NT2/D1 (cell line): ENCODE measurements around the gene TPK1.
A peak's percentile ranks its signal among the peaks of the same experiment; 100 is the strongest.

ENCODE experiments used
- DNase-seq: peaks from one replicate; pipeline ENCODE4 v3.0.0-alpha.2; 2011; ENCODE audit warnings: low read depth, low spot score
- H3K27me3 ChIP-seq: 2 replicates; pipeline ENCODE4 v1.6.0; 2011; ENCODE audit warnings: mild to moderate bottlenecking; ENCODE audit not compliant: insufficient read length, insufficient read depth
- H3K36me3 ChIP-seq: 2 replicates; pipeline ENCODE4 v1.6.1; 2011; ENCODE audit warnings: mild to moderate bottlenecking, low read length, mixed read lengths; ENCODE audit not compliant: insufficient read depth, insufficient read length
- H3K4me1 ChIP-seq: 2 replicates; pipeline ENCODE4 v1.5.1; 2011; ENCODE audit not compliant: insufficient read depth, insufficient read length
- H3K4me3 ChIP-seq: 2 replicates; pipeline ENCODE4 v1.5.1; 2011; ENCODE audit warnings: low read depth; ENCODE audit not compliant: insufficient read length
- H3K9ac ChIP-seq: 2 replicates; pipeline ENCODE4 v1.6.0; 2011; ENCODE audit warnings: low read depth; ENCODE audit not compliant: insufficient read length
- H3K9me3 ChIP-seq: 2 replicates; pipeline ENCODE4 v1.5.1; 2011; ENCODE audit warnings: mild to moderate bottlenecking, low read length; ENCODE audit not compliant: insufficient read depth
- SUZ12 ChIP-seq: IDR thresholded peaks from 2 replicates; pipeline ENCODE4 v1.6.1; 2011; ENCODE audit not compliant: insufficient read length, insufficient read depth; ENCODE audit errors: extremely low read depth
- YY1 ChIP-seq: IDR thresholded peaks from 2 replicates; pipeline ENCODE4 v1.6.1; 2011; ENCODE audit not compliant: insufficient read length, insufficient read depth
- ZNF274 ChIP-seq: IDR thresholded peaks from 2 replicates; pipeline ENCODE4 v1.6.1; 2011; ENCODE audit warnings: mild to moderate bottlenecking, low read depth, low read length

Gene TPK1

DNA sequence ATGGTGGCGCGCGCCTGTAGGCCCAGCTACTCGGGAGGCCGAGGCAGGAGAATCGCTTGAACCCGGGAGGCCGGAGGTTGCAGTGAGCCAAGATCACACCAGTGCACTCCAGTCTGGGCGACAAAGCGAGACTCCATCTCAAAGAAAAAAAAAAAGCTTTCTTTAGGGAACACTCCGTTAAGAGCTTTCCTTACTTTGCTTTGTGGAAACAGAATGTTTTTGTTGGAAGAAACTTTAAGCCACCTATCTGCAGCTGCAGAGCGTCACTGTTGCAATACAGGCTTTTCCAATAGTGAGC lies 641 bp upstream of the TPK1 start:
- Histone ChIP-seq H3K4me3 (no peak overlapping the region), H3K27me3 (no peaks in the 10 kb centered on the region), H3K9ac (no peak overlapping the region), H3K9me3 (no peaks in the 10 kb centered on the region), H3K36me3 (no peaks in the 10 kb centered on the region), H3K4me1 (no peaks in the 10 kb centered on the region)
- DNase-seq, result no peak
- TF ChIP-seq ZNF274 (no peak), SUZ12 (no peak), YY1 (no peak)

DNA sequence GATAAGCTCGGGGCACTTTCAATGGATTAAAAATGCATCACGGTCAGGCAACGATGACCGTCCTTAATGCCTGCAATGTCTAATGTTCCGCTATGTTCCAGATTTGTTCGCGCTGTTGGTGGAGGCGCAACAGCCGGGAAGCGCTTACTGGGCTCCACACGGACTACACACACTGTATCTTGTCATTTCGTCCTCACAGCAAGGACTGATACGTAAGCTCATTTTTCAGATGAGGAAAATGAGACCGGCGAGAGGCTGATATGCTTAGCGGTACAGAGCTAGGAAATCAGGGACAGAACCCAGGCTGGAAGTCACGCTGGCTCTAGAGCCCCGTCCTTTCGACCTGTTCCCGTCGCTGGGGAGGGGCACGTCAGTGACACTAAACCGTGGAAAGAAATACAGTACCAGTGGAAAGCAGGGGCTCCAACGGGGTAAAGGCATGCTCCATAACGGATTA lies 670 bp downstream of the TPK1 start:
- no peak for DNase-seq
- Histone ChIP-seq H3K9me3 (no peaks in the 10 kb centered on the region), H3K4me3 (peak overlapping the region; percentile 69), H3K36me3 (no peaks in the 10 kb centered on the region), H3K4me1 (no peaks in the 10 kb centered on the region), H3K27me3 (no peaks in the 10 kb centered on the region), H3K9ac (peak overlapping the region; percentile 82)
- TF ChIP-seq ZNF274 (no peak), SUZ12 (no peak), YY1 (no peak)

DNA sequence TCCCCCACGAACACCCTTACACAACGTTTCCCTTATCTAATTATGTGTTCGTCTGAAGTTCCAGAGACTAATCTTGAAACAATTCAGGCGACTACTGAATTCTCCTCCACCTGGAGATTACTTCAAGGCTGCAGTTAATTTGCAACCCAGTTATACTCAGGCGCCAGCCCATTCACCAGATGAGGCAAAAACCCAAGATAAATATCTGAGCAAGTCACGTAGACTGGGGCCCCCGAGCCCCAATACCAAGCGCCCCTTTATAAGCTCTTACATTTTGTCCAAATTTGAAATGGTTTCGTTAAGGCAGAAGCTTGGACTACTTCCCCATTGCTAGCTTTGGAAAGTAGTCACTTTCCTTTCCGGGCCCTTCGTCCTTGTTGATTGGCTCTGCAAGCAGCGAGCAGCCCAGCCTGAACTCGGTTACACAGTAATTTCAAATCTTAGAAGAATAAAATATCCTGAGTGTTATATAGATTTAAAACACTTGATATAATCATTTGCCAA lies 1.2 kb downstream of the TPK1 start:
- Histone ChIP-seq H3K4me3 (peak overlapping the region; percentile 69), H3K36me3 (no peaks in the 10 kb centered on the region), H3K4me1 (no peaks in the 10 kb centered on the region), H3K9ac (peak overlapping the region; percentile 82), H3K27me3 (no peaks in the 10 kb centered on the region), H3K9me3 (no peaks in the 10 kb centered on the region)
- TF ChIP-seq YY1 (no peak), SUZ12 (no peak), ZNF274 (no peak)
- no peak for DNase-seq

DNA sequence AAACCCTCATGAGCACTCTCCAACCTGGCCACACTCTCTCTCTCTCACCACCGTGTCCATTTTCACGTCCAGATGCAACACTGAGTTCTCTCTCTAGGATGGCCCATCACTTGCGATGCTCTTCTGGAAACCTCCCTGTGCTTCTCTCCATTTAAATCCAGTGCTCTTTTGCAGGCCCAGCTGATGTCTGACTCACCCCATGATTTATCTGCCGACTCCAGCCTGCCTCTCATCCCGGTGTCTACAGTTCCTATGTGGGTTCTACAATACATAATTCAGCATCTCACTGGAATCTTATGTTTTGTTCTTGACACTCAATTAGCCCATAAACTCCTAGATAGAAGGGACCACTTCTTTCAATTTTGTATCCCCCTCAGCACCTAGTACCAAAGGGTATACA lies 5.0 kb downstream of the TPK1 start:
- no peaks in the 10 kb centered on the region for H3K9me3 ChIP-seq
- no peak overlapping the region for H3K9ac ChIP-seq
- TF ChIP-seq SUZ12, result no peak
- TF ChIP-seq ZNF274, result no peak
- no peak for TF ChIP-seq YY1
- no peaks in the 10 kb centered on the region for H3K4me1 ChIP-seq
- no peaks in the 10 kb centered on the region for H3K36me3 ChIP-seq
- DNase-seq, result no peak
- H3K27me3 ChIP-seq, result no peaks in the 10 kb centered on the region
- no peak overlapping the region for H3K4me3 ChIP-seq

DNA sequence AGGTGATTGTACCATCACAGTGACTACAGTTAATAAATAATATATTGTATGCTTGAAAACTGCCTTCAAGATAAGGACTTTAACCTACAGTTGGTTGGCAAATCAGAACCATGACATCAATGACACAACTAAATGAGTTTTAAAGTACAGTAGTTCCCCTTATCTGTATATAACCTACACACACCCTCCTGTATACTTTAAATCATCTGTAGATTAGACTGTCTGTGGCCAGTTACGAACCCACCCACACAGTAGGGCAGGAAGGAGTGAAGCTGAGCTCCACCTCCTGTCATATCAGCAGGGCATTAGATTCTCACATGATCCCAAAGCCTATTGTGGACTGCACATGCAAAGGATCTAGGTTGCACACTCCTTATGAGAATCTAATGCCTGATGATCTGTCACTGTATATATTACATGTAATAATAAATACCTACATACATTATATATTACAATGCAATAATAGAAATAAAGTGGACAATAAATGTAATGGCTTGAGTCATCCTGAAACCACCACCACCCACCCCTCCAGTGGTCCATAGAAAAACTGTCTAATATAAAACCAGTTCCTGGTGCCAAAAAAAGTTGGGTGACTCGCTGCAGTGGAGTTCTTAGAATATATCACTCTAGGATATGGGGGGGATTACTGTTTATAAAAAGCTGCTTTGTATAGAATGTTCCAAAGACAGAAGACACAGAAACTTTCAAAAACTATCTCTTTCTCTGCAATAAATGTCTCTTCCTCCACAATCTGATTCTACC lies 5.6 kb downstream of the TPK1 start:
- Histone ChIP-seq H3K27me3 (no peaks in the 10 kb centered on the region), H3K36me3 (no peaks in the 10 kb centered on the region), H3K9ac (no peak overlapping the region), H3K4me3 (no peak overlapping the region), H3K4me1 (no peaks in the 10 kb centered on the region), H3K9me3 (no peaks in the 10 kb centered on the region)
- DNase-seq, result no peak
- TF ChIP-seq YY1 (no peak), ZNF274 (no peak), SUZ12 (no peak)

DNA sequence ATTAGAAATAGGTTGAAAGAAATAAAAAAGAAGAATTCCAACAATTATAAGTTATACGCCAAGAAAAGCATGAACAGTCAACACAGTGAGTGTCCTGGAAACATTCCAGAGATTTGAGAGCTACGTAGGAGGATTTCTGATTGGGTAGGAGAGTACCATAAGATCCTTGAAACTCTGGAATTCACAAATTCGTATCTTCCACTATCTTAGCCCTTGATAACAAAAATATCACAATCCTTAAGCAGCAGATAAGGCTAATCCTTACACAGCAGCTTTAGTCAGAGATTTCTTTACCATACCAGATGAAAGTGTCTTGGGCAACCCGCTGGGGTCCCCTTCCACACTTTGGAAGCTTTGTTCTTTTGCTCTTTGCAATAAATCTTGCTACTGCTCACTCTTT lies 8.2 kb downstream of the TPK1 start:
- H3K27me3 ChIP-seq, result no peaks in the 10 kb centered on the region
- H3K4me1 ChIP-seq, result no peaks in the 10 kb centered on the region
- H3K36me3 ChIP-seq, result no peaks in the 10 kb centered on the region
- DNase-seq, result no peak
- H3K4me3 ChIP-seq, result no peak overlapping the region
- no peak for TF ChIP-seq YY1
- no peak for TF ChIP-seq SUZ12
- TF ChIP-seq ZNF274, result no peak
- H3K9ac ChIP-seq, result no peak overlapping the region
- no peaks in the 10 kb centered on the region for H3K9me3 ChIP-seq

DNA sequence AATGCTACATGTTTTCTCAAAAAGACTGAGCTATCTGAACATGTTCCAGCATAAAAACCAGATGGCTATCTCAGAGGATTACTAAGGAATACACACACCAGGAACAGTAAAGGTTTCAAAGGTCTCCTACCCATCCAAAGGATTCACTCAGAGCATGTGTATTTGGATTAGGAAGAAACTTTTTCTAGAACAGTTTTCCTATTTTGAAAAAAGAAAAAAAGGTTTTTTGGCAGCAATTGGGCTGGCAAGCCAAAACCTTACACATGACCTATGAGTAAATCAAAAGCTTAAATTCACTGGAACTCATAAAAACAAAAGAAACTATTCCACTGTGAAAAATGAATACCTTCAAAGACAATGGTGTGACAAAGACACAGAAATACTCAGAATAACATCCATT lies 9.6 kb downstream of the TPK1 start:
- no peaks in the 10 kb centered on the region for H3K27me3 ChIP-seq
- no peaks in the 10 kb centered on the region for H3K36me3 ChIP-seq
- no peaks in the 10 kb centered on the region for H3K9me3 ChIP-seq
- TF ChIP-seq SUZ12 (no peak), ZNF274 (no peak), YY1 (no peak)
- H3K9ac ChIP-seq, result no peak overlapping the region
- H3K4me1 ChIP-seq, result no peaks in the 10 kb centered on the region
- no peak overlapping the region for H3K4me3 ChIP-seq
- no peak for DNase-seq
